Measurements from ENCODE around the gene NANOS1. TPM values are rescaled to one million over a fixed set of nuclear protein-coding genes. Genes with fewer than 3 reads are reported as not detected.
"Not testable (repeated sequence)": the region's sequence is repeated elsewhere in the genome, so short reads cannot be mapped to it uniquely, and the experiment has no call there.

NANOS1 gene
- total RNA-seq, 6 experiments from 2014 or later = 0.05 to 0.33 (median 0.12) TPM

DNA sequence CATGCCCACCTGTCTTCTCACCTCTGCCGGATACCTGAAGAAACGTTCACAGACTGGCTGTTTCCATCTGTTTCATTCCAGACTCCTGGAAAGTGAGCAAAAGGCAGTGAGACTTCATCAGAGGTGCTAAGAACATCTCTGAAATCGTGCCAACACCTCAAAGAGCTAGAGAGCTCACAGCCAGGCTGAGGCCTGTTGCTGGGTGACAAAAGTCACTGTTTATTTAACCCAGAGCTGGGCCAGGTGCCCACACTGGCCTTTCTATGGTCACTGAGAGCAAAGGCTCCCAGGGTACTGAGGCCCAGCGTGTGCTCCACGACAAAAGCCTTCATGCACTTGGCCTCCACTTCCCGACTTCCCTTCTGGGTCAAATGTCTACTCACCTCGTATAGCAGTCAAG lies 3.7 kb upstream of the NANOS1 start:
- no peak overlapping the region for H3K27ac Mint-ChIP-seq
- no peaks in the 10 kb centered on the region for H3K9me3 Mint-ChIP-seq
- peaks cover 8% of the 10 kb centered on the region for H3K27me3 Mint-ChIP-seq (ENCODE audit: insufficient read depth)
- TF ChIP-seq, protein P1, sequence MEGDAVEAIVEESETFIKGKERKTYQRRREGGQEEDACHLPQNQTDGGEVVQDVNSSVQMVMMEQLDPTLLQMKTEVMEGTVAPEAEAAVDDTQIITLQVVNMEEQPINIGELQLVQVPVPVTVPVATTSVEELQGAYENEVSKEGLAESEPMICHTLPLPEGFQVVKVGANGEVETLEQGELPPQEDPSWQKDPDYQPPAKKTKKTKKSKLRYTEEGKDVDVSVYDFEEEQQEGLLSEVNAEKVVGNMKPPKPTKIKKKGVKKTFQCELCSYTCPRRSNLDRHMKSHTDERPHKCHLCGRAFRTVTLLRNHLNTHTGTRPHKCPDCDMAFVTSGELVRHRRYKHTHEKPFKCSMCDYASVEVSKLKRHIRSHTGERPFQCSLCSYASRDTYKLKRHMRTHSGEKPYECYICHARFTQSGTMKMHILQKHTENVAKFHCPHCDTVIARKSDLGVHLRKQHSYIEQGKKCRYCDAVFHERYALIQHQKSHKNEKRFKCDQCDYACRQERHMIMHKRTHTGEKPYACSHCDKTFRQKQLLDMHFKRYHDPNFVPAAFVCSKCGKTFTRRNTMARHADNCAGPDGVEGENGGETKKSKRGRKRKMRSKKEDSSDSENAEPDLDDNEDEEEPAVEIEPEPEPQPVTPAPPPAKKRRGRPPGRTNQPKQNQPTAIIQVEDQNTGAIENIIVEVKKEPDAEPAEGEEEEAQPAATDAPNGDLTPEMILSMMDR (IDR thresholded peaks at IDR 0.05) = no peak
- no peak overlapping the region for H3K4me3 Mint-ChIP-seq
- no peak for DNase-seq
- H3K4me1 Mint-ChIP-seq (ENCODE audit: low read depth) = peaks cover 39% of the 10 kb centered on the region
- no peaks in the 10 kb centered on the region for H3K36me3 Mint-ChIP-seq (ENCODE audit: low read depth)

DNA sequence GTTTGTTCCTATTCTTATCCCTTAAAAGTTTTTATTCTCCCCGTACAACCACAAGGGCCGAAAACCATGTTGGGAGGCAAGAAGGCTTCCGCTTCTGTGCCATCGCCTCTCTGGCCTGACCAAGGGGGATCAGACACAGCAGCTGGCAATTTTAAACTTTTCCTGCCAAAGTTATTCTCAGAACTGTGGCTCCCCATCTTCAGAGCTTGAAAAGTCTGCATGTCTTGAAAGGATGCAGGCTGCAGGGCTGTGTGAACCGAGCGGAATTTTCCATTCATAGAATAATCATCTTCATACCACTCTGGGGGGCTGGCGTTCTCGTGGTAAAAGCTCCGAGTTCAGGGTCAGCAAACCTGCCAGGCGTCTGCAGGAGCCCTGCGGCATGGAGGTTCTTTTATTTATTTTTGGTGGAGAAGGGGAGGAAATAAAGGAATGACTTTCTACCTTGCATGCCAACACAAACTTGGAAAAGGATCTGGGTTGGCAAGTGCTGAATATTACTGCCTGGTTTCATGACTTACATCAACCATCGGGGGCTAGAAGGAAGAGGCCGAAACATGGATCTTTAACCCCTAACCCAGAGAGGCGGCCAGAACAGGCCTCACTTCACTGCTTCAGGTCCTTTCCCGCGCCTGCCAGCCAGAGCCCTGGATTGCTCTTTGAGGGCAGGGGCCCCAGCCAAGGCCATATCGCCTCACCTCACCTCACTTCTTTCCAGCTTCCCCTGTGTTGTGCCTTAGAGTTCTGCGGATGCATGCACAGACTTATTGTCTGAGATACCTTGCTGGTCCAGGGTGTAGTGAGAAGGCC lies 3.0 kb upstream of the NANOS1 start:
- Mint-ChIP-seq H3K4me1 (ENCODE audit: low read depth) (peaks cover 42% of the 10 kb centered on the region), H3K27me3 (ENCODE audit: insufficient read depth) (peaks cover 10% of the 10 kb centered on the region), H3K4me3 (no peak overlapping the region), H3K27ac (no peak overlapping the region), H3K9me3 (no peaks in the 10 kb centered on the region), H3K36me3 (ENCODE audit: low read depth) (0 out of 2 replicates have a peak, but pooled peaks cover 2% of the 10 kb centered on the region)
- TF ChIP-seq, protein P1 (IDR thresholded peaks at IDR 0.05) = no peak
- no peak for DNase-seq

DNA sequence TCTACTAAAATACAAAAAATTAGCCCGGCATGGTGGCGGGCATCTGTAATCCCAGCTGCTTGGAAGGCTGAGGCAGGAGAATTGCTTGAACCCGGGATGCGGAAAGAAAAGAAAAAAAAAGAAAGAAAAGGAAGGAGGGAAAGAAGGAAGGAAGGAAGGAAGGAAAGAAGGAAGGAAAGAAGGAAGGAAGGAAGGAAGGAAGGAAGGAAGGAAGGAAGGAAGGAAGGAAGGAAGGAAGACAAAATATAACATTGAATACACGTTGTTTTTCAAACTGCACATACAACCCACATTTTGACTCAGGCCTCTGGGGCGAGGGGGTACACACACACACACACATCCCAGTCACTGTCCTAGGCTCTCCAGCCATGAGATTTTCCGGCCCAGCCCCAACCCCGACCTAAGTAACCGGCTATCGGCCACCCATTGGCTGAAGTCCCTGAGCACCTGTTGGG lies 1.0 kb upstream of the NANOS1 start:
- H3K9me3 Mint-ChIP-seq; H3K27ac Mint-ChIP-seq; DNase-seq; H3K27me3 Mint-ChIP-seq (ENCODE audit: insufficient read depth): not testable (repeated sequence)
- Mint-ChIP-seq H3K4me1 (ENCODE audit: low read depth) (peaks cover 41% of the 10 kb centered on the region), H3K4me3 (peak overlapping the region; percentile 5; the same call in 1 of the 2 replicates), H3K36me3 (ENCODE audit: low read depth) (0 out of 2 replicates have a peak, but pooled peaks cover 12% of the 10 kb centered on the region)

DNA sequence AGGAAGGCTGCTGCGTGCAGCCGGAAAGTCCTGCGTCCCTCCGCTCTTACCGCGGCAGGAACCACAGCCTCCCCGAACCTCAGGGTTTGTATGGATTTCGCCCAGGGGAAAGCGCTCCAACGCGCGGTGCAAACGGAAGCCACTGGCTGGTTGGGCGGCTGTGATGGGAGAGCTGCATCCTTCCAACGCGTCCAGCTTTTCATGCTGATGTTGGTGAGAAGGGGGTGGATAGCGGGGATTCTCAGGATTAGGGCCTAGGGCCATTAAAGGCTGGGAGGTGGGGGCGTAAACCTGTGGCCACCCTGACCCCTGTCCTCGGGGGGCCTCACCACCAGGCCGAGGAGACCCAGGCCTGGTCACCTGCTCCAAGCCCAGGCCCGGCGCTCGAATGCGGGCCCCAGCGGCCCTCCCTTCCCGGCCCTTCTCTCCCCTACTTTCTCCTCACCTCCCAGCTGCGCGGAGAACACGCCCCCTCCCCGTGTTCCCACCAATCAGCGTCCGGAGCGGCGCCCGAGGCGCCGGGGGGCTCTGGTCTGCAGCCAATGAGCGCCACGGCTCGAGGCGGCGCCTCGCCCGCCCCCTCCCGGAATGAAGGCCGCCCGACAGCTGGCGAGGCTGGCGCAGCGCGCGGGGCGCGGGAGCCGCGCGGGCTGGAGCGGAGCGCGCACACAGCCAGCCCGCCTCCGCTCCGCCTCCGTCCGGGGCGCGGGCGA lies 458 bp upstream of the NANOS1 start:
- Mint-ChIP-seq H3K4me1 (ENCODE audit: low read depth) (peaks cover 36% of the 10 kb centered on the region), H3K27ac (no peak overlapping the region), H3K27me3 (ENCODE audit: insufficient read depth) (peaks cover 10% of the 10 kb centered on the region), H3K4me3 (no peak overlapping the region; the same call in 1 of the 2 replicates), H3K9me3 (no peaks in the 10 kb centered on the region), H3K36me3 (ENCODE audit: low read depth) (0 out of 2 replicates have a peak, but pooled peaks cover 12% of the 10 kb centered on the region)
- TF ChIP-seq, protein P1 (IDR thresholded peaks at IDR 0.05) = peak; percentile 54
- DNase-seq = peak; percentile 68

- H3K4me3 Mint-ChIP-seq = peak overlapping the region; percentile 78
- H3K27ac Mint-ChIP-seq = 0 out of 2 replicates have a peak overlapping the region, but pooled peaks have one; percentile 29
- peaks cover 24% of the 10 kb centered on the region for H3K4me1 Mint-ChIP-seq (ENCODE audit: low read depth)
- peak; percentile 9 for DNase-seq
- TF ChIP-seq, protein P1 (IDR thresholded peaks at IDR 0.05) = no peak
- peaks cover 10% of the 10 kb centered on the region for H3K27me3 Mint-ChIP-seq (ENCODE audit: insufficient read depth)
- H3K36me3 Mint-ChIP-seq (ENCODE audit: low read depth) = peaks cover 17% of the 10 kb centered on the region
- no peaks in the 10 kb centered on the region for H3K9me3 Mint-ChIP-seq
Observed at GRCh38 chr10:119030421-119031250, 1.1 kb downstream of the NANOS1 start.
